HCT116 (cell line): ENCODE results near the gene TRAF2. TPM values are rescaled to one million over a fixed set of nuclear protein-coding genes. Genes with fewer than 3 reads are reported as not detected.

ENCODE experiments used
- ATAC-seq: fragments of 200-7000 bp; cut with Tn5 transposase; 2 replicates; pipeline ENCODE4 v1.9.1; 2020; ENCODE audit warnings: mild to moderate bottlenecking, moderate library complexity
- BruUV-seq: library from RNA; stranded (reverse); fragments of 400-500 nt; replicated peaks from 2 replicates; lab custom pipeline; 2021; lab: Mats Ljungman, UMichigan
- CTCF ChIA-PET: fragments of 300-600 bp; sonication (Branson Sonifier 250); formaldehyde crosslinking; loops from one replicate; lab custom pipeline; 2021; ENCODE audit warnings: antibody characterized with exemption; lab: Charles Lee
- POLR2A ChIA-PET: fragments of 300-600, 350-600 bp; sonication (Branson Sonifier 250); formaldehyde crosslinking; loops from one replicate; lab custom pipeline; 2021; ENCODE audit warnings: antibody characterized with exemption; lab: Charles Lee
- RAD21 ChIA-PET, 2 experiments: fragments of 300-600 bp; sonication (Branson Sonifier 250); formaldehyde crosslinking; loops; one replicate each; lab custom pipeline; 2023; ENCODE audit warnings: low total read pairs in 2 of 2; ENCODE audit not compliant: uncharacterized antibody in 2 of 2, unreplicated experiment in 2 of 2, low non-redundant PET in 1 of 2; lab: Charles Lee
- DNase-seq: peaks from one replicate; pipeline ENCODE4 v3.0.0-alpha.2; 2010; ENCODE audit warnings: low read depth, low spot score
- H2AFZ ChIP-seq: fragments of 200-600 bp; shearing (Covaris generic), sonication (generic); 2 replicates; pipeline ENCODE4 v1.6.1; 2017; ENCODE audit warnings: low read depth, mixed run types, mixed read lengths, antibody characterized with exemption, low read length; ENCODE audit not compliant: poor library complexity, severe bottlenecking
- H3K27ac ChIP-seq: 2 replicates; pipeline ENCODE4 v1.5.1; 2012; ENCODE audit warnings: low read depth, low read length
- H3K27me3 ChIP-seq: fragments of 200-600 bp; sonication (generic); 2 replicates; pipeline ENCODE4 v1.6.1; 2016; ENCODE audit warnings: mixed run types, low read length, mixed read lengths; ENCODE audit not compliant: insufficient read depth
- H3K36me3 ChIP-seq, 2 experiments: fragments of 200-500 bp in 1 of 2; fragments of 200-600 bp in 1 of 2; sonication (Bioruptor generic) in 1 of 2; sonication (generic) in 1 of 2; 2 replicates each; pipeline versions ENCODE4 v1.5.1 to v1.6.1; 2014 to 2016; ENCODE audit warnings: low read length in 2 of 2, inconsistent platforms in 1 of 2, mixed read lengths in 1 of 2, mixed run types in 1 of 2; ENCODE audit not compliant: insufficient read depth in 2 of 2, control insufficient read depth in 1 of 2
- H3K4me1 ChIP-seq, 2 experiments: fragments of 200-600 bp in 1 of 2; sonication (generic) in 1 of 2; 2 replicates each; pipeline versions ENCODE4 v1.5.1 to v1.6.1; 2012 to 2017; ENCODE audit warnings: low read length in 2 of 2, inconsistent platforms in 1 of 2, mild to moderate bottlenecking in 1 of 2, mixed read lengths in 1 of 2, mixed run types in 1 of 2, moderate library complexity in 1 of 2; ENCODE audit not compliant: insufficient read depth in 2 of 2, control insufficient read depth in 1 of 2
- H3K4me2 ChIP-seq: fragments of 200-600 bp; sonication (generic); 2 replicates; pipeline ENCODE4 v1.6.1; 2017; ENCODE audit warnings: mixed run types, low read length, mixed read lengths
- H3K4me3 ChIP-seq, 2 experiments: fragments of 200-600 bp in 1 of 2; sonication (generic) in 1 of 2; replicated peaks in 1 of 2; 2 replicates each; pipeline ENCODE4 v1.5.1; 2011 to 2016; ENCODE audit warnings: low read length in 2 of 2, control low read depth in 1 of 2, low read depth in 1 of 2, mild to moderate bottlenecking in 1 of 2, mixed read lengths in 1 of 2, mixed run types in 1 of 2
- H3K79me2 ChIP-seq: fragments of 200-600 bp; sonication (generic); 2 replicates; pipeline ENCODE4 v1.6.1; 2017; ENCODE audit warnings: mild to moderate bottlenecking, mixed run types, low read length, moderate library complexity, mixed read lengths; ENCODE audit not compliant: insufficient read depth
- H3K9ac ChIP-seq: fragments of 200-600 bp; sonication (generic); 2 replicates; pipeline ENCODE4 v1.6.1; 2016; ENCODE audit warnings: low read length, mixed read lengths
- H3K9me2 ChIP-seq: fragments of 200-600 bp; sonication (generic), shearing (Covaris generic); 2 replicates; pipeline ENCODE4 v1.6.1; 2017; ENCODE audit warnings: mixed run types, mild to moderate bottlenecking, moderate library complexity; ENCODE audit not compliant: insufficient read depth
- H3K9me3 ChIP-seq, 2 experiments: fragments of 200-500 bp in 1 of 2; fragments of 200-600 bp in 1 of 2; sonication (Bioruptor generic) in 1 of 2; sonication (generic) in 1 of 2; 2 replicates each; pipeline ENCODE4 v1.6.1; 2014 to 2017; ENCODE audit warnings: low read length in 2 of 2, mixed read lengths in 2 of 2, inconsistent platforms in 1 of 2, low read depth in 1 of 2, mild to moderate bottlenecking in 1 of 2, mixed run types in 1 of 2, moderate library complexity in 1 of 2; ENCODE audit not compliant: control insufficient read depth in 1 of 2, insufficient read depth in 1 of 2
- H4K20me1 ChIP-seq: fragments of 200-600 bp; sonication (generic), shearing (Covaris generic); 2 replicates; pipeline ENCODE4 v1.6.1; 2017; ENCODE audit warnings: mixed run types, mild to moderate bottlenecking, moderate library complexity; ENCODE audit not compliant: insufficient read depth
- CEBPB ChIP-seq: IDR thresholded peaks from 2 replicates; pipeline ENCODE4 v1.6.1; 2012; ENCODE audit warnings: low read depth
- ELF1 ChIP-seq: IDR thresholded peaks from 2 replicates; pipeline ENCODE4 v1.6.1; 2012; ENCODE audit warnings: low read depth, borderline replicate concordance
- EZH2 ChIP-seq: fragments of 200-600 bp; sonication (generic); IDR thresholded peaks from 2 replicates; pipeline ENCODE4 v1.6.1; 2017; ENCODE audit warnings: antibody characterized with exemption, mixed run types
- EZH2phosphoT487 ChIP-seq: fragments of 200-600 bp; IDR thresholded peaks from 2 replicates; pipeline ENCODE4 v1.6.1; 2018; ENCODE audit warnings: antibody characterized with exemption, borderline replicate concordance
- JUND ChIP-seq: IDR thresholded peaks from 2 replicates; pipeline ENCODE4 v1.6.1; 2012
- POLR2A ChIP-seq: IDR thresholded peaks from 2 replicates; pipeline ENCODE4 v1.7.0; 2011; ENCODE audit warnings: borderline replicate concordance; ENCODE audit not compliant: insufficient read depth, insufficient read length; ENCODE audit errors: extremely low read depth
- POLR2AphosphoS5 ChIP-seq: IDR thresholded peaks from 2 replicates; pipeline ENCODE4 v1.6.1; 2011; ENCODE audit warnings: mild to moderate bottlenecking, low read depth, low read length, moderate library complexity
- SIN3A ChIP-seq: IDR thresholded peaks from 2 replicates; pipeline ENCODE4 v1.6.1; 2012; ENCODE audit warnings: low read depth
- YY1 ChIP-seq: IDR thresholded peaks from 2 replicates; pipeline ENCODE4 v1.6.1; 2011; ENCODE audit warnings: low read length, low read depth, moderate library complexity, mild to moderate bottlenecking; ENCODE audit not compliant: insufficient replicate concordance; ENCODE audit errors: extremely low read depth
- ZNF274 ChIP-seq: fragments of 200-500 bp; sonication (Bioruptor generic); IDR thresholded peaks from 2 replicates; pipeline ENCODE4 v1.6.1; 2014; ENCODE audit warnings: mild to moderate bottlenecking, low read depth, low read length, inconsistent platforms
- intact Hi-C: fragments of 100-400 bp; cut with micrococcal nuclease; formaldehyde crosslinking; loops from 2 replicates; pipeline ENCODE4 v1.10.0; 2022
- total RNA-seq: library from RNA; stranded (reverse); gene quantifications from one replicate; pipeline ENCODE4 v1.2.1, GENCODE V29; 2021; ENCODE audit not compliant: unreplicated experiment

TRAF2 gene
- total RNA-seq, 1 experiment from 2014 or later = 28.4 TPM

- Histone ChIP-seq H2AFZ (no peak overlapping the region), H3K4me3 (peak overlapping the region; percentile 78 to 88), H3K79me2 (peaks cover 20% of the 10 kb centered on the region), H3K27ac (peak overlapping the region; percentile 97), H3K36me3 (peaks cover 12 to 15% of the 10 kb centered on the region in 2 experiments; a peak in 3 of 4 replicates), H3K9me3 (no peaks in the 10 kb centered on the region), H3K9me2 (no peaks in the 10 kb centered on the region), H4K20me1 (no peaks in the 10 kb centered on the region), H3K4me2 (peak overlapping the region; percentile 89), H3K9ac (peak overlapping the region; percentile 86), H3K27me3 (no peaks in the 10 kb centered on the region), H3K4me1 (peaks cover 14 to 32% of the 10 kb centered on the region in 2 experiments)
- ChIA-PET CTCF (interaction anchor here (1.6 kb wide), 1 partner anchor 85 kb away, joined by 5 read pairs; the partner anchor contains the start of gene ABCA2), RAD21 (no interaction called here), POLR2A (no interaction called here)
- ATAC-seq (peak; percentile 7), DNase-seq (no peak)
- intact Hi-C loops = loop anchor here (5.0 to 10.0 kb wide), 2 partner anchors 99 to 156 kb away; partner anchors contain the start of genes AJM1 and PHPT1
- no TSS peak for BruUV-seq
- no peak for TF ChIP-seq POLR2AphosphoS5
- no peak for TF ChIP-seq JUND
- TF ChIP-seq POLR2A = no peak
- no peak for TF ChIP-seq EZH2
- TF ChIP-seq ZNF274 = no peak
- TF ChIP-seq EZH2phosphoT487 = no peak
- no peak for TF ChIP-seq YY1
- no peak for TF ChIP-seq SIN3A
- no peak for TF ChIP-seq ELF1
- TF ChIP-seq CEBPB = no peak
These were observed 57.2 kb downstream of the TRAF2 start for GRCh38 chr9:136943291-136944211.
